BLaER1 treated with 17β-estradiol and CSF1 and Interleukin-3, amounts not matched to agents 10 nM and 100 nM (cell line): ENCODE results near the gene SORCS2.

Experiments used
- H3K27ac ChIP-seq, 11 experiments: shearing (Covaris generic); formaldehyde crosslinking; 2 replicates each; pipeline ENCODE4 v1.8.1; 2022
- H3K27me3 ChIP-seq, 11 experiments: shearing (Covaris generic); formaldehyde crosslinking; 2 replicates each; pipeline ENCODE4 v1.8.1; 2022
- H3K36me3 ChIP-seq, 11 experiments: shearing (Covaris generic); formaldehyde crosslinking; 2 replicates each; pipeline ENCODE4 v1.8.1; 2022
- H3K4me1 ChIP-seq, 10 experiments: shearing (Covaris generic); formaldehyde crosslinking; 2 replicates each; pipeline ENCODE4 v1.8.1; 2022
- H3K4me2 ChIP-seq, 11 experiments: shearing (Covaris generic); formaldehyde crosslinking; 2 replicates each; pipeline ENCODE4 v1.8.1; 2022
- H3K4me3 ChIP-seq, 10 experiments: shearing (Covaris generic); formaldehyde crosslinking; 2 replicates each; pipeline ENCODE4 v1.8.1; 2022
- H3K9ac ChIP-seq, 11 experiments: shearing (Covaris generic); formaldehyde crosslinking; 2 replicates each; pipeline ENCODE4 v1.8.1; 2022
- H3K9me3 ChIP-seq, 11 experiments: shearing (Covaris generic); formaldehyde crosslinking; replicated peaks in 1 of 11; 2 replicates each; pipeline ENCODE4 v1.8.1; 2022
- H4K20me1 ChIP-seq, 11 experiments: shearing (Covaris generic); formaldehyde crosslinking; 2 replicates each; pipeline ENCODE4 v1.8.1; 2022
- Cebpa-rat ChIP-seq, 11 experiments: shearing (Covaris generic); IDR thresholded peaks; 2 replicates each; pipeline ENCODE4 v1.8.1; 2022

SORCS2 gene

DNA sequence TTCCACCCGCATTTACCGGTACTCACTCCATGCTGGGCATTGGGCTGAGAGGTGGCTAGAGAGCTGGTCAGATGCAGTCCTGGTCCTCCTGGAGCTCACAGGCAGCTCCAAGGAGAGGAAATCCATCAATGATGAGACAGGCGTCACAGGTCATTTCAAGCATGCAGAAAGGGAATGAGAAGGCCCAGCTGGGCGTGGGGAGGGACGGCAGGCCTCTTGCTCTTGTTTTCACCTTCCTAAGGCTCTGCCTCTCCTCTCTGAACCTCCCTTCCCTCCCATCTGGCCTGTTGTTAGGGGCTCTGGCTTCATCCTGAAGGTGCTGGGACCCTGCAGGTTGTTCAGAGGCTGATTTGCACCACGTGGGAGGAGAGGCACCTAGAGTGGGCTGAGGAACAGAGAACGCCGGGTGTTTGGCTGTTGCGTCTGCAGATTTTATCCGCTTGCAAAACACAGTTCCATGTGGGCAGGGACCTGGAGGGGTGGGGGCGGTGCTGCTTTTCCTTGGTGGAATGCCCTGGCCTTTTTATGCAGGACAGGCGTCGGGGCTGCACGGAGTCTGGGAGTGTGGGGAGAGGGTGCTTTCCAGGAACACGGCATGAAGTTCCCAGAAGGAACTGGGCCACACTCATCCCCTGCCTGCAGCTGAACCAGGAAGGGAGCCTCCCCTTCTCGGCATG, 323.9 kb downstream of the SORCS2 start:
- Histone ChIP-seq H3K27me3 (peaks cover 0 to 15% (median 0%) of the 10 kb centered on the region in 11 experiments; a peak in 3 of 22 replicates), H3K27ac (no peak overlapping the region), H3K4me2 (peak overlapping the region in 5 of 11 experiments; percentile 28 to 39 (median 34); a peak in 5 of 22 replicates), H3K4me3 (no peak overlapping the region), H3K9me3 (no peaks in the 10 kb centered on the region), H3K4me1 (peaks cover 0 to 75% (median 45%) of the 10 kb centered on the region in 10 experiments; a peak in 18 of 20 replicates), H3K36me3 (no peaks in the 10 kb centered on the region), H3K9ac (no peak overlapping the region), H4K20me1 (peaks cover 0 to 22% (median 0%) of the 10 kb centered on the region in 11 experiments; a peak in 7 of 22 replicates)
- no peak for TF ChIP-seq Cebpa-rat (IDR thresholded peaks at IDR 0.05)

DNA sequence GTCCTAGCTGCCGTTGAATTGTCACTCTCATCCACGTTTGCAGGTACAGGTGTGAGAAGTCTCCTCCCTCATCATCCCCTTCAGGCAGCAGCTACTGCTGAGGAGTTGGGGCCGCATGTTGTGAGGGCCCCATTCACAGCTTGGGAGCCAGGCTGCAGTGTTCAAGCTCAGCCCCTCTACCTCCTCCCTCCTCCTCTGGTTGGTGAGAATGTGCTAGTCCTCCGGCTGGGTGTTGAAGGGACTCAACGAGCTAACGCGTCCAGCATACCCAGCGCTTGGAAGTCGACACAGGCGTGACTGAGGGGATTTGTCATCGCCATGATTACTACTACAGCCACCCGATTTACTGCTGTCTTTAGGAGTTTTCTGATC, 324.4 kb downstream of the SORCS2 start:
- Histone ChIP-seq H3K27me3 (peaks cover 0 to 11% (median under 1%) of the 10 kb centered on the region in 11 experiments; a peak in 7 of 22 replicates), H3K4me1 (peaks cover 0 to 75% (median 47%) of the 10 kb centered on the region in 10 experiments; a peak in 18 of 20 replicates), H4K20me1 (peaks cover 0 to 22% (median 0%) of the 10 kb centered on the region in 11 experiments; a peak in 7 of 22 replicates), H3K9me3 (no peaks in the 10 kb centered on the region), H3K27ac (no peak overlapping the region), H3K9ac (no peak overlapping the region), H3K4me2 (peak overlapping the region in 1 of 11 experiments; percentile 36; a peak in 1 of 22 replicates), H3K36me3 (no peaks in the 10 kb centered on the region), H3K4me3 (no peak overlapping the region)
- TF ChIP-seq Cebpa-rat (IDR thresholded peaks at IDR 0.05) = no peak

- no peak overlapping the region for H3K27ac ChIP-seq
- no peaks in the 10 kb centered on the region for H3K36me3 ChIP-seq
- no peaks in the 10 kb centered on the region for H3K9me3 ChIP-seq
- H3K4me1 ChIP-seq = peaks cover 16 to 82% (median 66%) of the 10 kb centered on the region in 10 experiments
- H4K20me1 ChIP-seq = peaks cover 0 to 16% (median 0%) of the 10 kb centered on the region in 11 experiments; a peak in 8 of 22 replicates
- no peak overlapping the region for H3K4me3 ChIP-seq
- TF ChIP-seq Cebpa-rat (IDR thresholded peaks at IDR 0.05) = no peak
- H3K27me3 ChIP-seq = peaks cover 0 to 15% (median 0%) of the 10 kb centered on the region in 11 experiments; a peak in 5 of 22 replicates
- H3K9ac ChIP-seq = peak overlapping the region in 1 of 11 experiments; percentile 20; a peak in 1 of 22 replicates
- peak overlapping the region in 9 of 11 experiments; percentile 23 to 80 (median 75); a peak in 17 of 22 replicates for H3K4me2 ChIP-seq
Measured at GRCh38 chr4:7518871-7519637, 326.7 kb downstream of the SORCS2 start.

DNA sequence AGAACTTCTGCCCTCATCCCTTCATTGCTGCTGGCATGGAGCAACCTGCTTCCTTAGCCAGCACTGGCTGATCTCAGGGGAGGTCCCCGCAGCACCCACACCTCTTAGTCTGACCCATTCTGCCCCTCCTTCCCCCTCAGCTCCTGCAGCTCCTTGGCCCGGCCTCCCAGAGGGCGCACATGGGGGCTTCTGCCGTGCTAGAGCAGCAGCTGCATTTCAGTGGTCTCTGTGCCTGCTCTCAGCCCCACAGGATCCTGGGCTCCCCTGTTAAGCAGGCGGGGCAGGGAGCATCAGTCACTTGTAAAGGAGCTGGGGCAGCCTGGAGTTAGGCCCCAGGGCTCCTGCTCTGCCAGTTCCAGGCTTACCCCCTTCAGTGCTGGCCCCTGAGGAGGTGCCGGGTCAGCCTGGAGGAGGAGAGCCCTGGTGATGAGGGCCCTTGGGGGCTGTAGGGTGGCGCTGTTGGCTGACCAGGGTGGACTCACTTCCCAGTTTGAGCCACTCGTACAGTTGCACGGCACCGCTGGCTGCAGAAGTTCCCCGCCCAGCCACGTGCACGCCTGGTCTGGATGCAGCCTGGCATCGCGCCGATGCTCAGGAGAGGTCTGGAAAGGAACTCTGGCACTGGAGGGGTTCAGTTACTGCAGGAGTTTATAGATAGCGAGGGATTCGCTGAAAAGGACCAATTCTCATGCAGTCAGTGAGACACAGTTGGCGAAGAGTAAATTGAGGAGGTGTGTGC, 327.5 kb downstream of the SORCS2 start:
- H3K36me3 ChIP-seq = no peaks in the 10 kb centered on the region
- peak overlapping the region in 3 of 11 experiments; percentile 14 to 27 (median 20); a peak in 2 of 22 replicates for H3K9ac ChIP-seq
- peak overlapping the region in 9 of 11 experiments; percentile 23 to 80 (median 75); a peak in 18 of 22 replicates for H3K4me2 ChIP-seq
- H3K4me3 ChIP-seq = no peak overlapping the region
- H3K27ac ChIP-seq = no peak overlapping the region
- peaks cover 23 to 83% (median 73%) of the 10 kb centered on the region in 10 experiments for H3K4me1 ChIP-seq
- H3K27me3 ChIP-seq = peaks cover 0 to 15% (median 0%) of the 10 kb centered on the region in 11 experiments; a peak in 5 of 22 replicates
- peaks cover 0 to 19% (median 0%) of the 10 kb centered on the region in 11 experiments; a peak in 7 of 22 replicates for H4K20me1 ChIP-seq
- no peak for TF ChIP-seq Cebpa-rat (IDR thresholded peaks at IDR 0.05)
- H3K9me3 ChIP-seq = no peaks in the 10 kb centered on the region

DNA sequence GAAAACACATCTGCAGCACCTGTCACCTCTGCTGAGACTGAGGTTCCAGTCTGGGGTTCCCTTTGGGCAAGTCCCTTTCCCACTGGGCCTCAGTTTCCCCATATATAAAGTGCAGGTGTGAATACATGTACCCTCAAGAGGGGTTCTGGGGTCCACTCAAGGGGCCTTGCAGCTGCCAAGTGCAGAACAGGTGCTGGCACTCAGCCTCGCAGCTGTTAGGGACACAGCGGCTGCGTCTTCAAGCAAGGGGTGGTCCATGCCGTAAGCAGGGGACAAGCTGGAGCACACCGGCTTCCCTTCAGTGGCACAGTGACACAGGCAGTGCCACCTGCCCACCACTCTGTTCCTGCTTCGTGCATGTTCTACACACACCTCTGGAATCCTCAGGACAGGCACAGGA, 329.3 kb downstream of the SORCS2 start:
- H3K9me3 ChIP-seq = no peaks in the 10 kb centered on the region
- H3K36me3 ChIP-seq = no peaks in the 10 kb centered on the region
- H3K27ac ChIP-seq = no peak overlapping the region
- peaks cover 0 to 23% (median 0%) of the 10 kb centered on the region in 11 experiments; a peak in 5 of 22 replicates for H4K20me1 ChIP-seq
- H3K4me2 ChIP-seq = peak overlapping the region in 8 of 11 experiments; percentile 27 to 80 (median 44); a peak in 11 of 22 replicates
- H3K27me3 ChIP-seq = peaks cover 0 to 15% (median 0%) of the 10 kb centered on the region in 11 experiments; a peak in 5 of 22 replicates
- no peak overlapping the region for H3K4me3 ChIP-seq
- peaks cover 26 to 79% (median 69%) of the 10 kb centered on the region in 10 experiments for H3K4me1 ChIP-seq
- no peak overlapping the region for H3K9ac ChIP-seq
- no peak for TF ChIP-seq Cebpa-rat (IDR thresholded peaks at IDR 0.05)

DNA sequence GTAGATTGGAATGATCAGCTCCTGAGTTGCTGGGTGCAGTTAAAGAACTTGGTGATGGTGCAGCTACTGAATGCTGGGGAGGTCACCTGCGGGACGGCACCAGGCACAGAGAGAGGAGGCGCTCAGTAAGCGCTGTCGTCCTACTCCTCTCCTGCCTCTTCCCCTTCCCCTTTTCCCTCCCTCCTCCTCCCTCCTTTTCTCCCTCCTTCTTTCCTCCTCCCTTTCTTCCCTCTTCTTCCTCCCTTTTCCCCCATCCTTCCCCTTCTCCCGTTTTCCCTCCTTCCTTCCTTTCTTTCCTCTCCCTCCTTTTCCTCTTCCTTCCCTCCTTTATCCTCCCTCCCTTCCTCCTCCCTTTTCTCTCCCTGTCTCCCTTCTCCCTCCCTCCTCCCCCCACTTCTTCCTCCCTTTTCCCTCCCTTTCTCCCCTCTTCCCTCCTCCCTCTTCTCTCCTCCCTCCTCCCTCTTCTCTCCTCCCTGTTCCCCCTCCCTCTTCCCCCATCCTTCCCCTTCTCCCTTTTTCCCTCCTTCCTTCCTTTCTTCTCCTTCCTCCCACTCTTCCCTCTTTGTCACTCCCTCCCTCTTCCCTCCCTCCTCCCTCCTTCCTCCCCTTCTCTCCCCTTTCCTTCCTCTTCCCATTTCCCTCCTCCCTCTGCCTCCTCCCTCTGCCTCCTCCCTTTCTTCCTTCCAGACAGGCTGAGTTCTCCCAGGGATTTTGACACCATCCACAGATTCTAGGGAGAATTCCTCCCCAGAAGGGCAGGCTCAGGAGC, 330.3 kb downstream of the SORCS2 start:
- H3K4me2 ChIP-seq = peak overlapping the region; percentile 63 to 92 (median 84); a peak in 17 of 22 replicates
- TF ChIP-seq Cebpa-rat (IDR thresholded peaks at IDR 0.05) = no peak
- peak overlapping the region in 2 of 11 experiments; percentile 51 to 67; a peak in 2 of 22 replicates for H3K9ac ChIP-seq
- peaks cover 0 to 15% (median 0%) of the 10 kb centered on the region in 11 experiments; a peak in 5 of 22 replicates for H3K27me3 ChIP-seq
- H3K27ac ChIP-seq = peak overlapping the region in 8 of 11 experiments; percentile 63 to 72 (median 69); a peak in 11 of 22 replicates
- peaks cover 0 to 23% (median 0%) of the 10 kb centered on the region in 11 experiments; a peak in 6 of 22 replicates for H4K20me1 ChIP-seq
- no peaks in the 10 kb centered on the region for H3K9me3 ChIP-seq
- peaks cover 26 to 79% (median 68%) of the 10 kb centered on the region in 10 experiments for H3K4me1 ChIP-seq
- no peak overlapping the region for H3K4me3 ChIP-seq
- H3K36me3 ChIP-seq = no peaks in the 10 kb centered on the region

DNA sequence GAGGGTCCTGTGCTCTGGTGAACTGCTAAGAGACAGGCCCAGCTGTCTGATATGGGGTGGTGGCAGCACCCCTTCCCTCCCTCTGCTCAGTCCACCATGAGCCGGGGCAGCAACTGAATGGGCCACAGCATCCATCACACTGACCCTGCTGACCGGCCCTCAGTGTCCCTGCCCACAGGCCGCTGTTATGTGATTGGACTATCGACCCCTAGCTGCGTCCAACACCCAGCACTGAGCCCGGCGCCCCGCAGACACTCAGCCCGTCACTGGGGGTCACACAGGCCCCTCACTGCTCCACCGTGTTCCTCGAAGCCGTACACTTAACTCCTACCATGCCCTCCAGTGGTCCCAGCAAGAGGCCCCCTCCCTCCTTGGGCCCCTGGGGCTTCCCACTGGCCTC, 331.2 kb downstream of the SORCS2 start:
- H3K4me3 ChIP-seq = no peak overlapping the region
- H3K27me3 ChIP-seq = peaks cover 0 to 10% (median 0%) of the 10 kb centered on the region in 11 experiments; a peak in 5 of 22 replicates
- H3K36me3 ChIP-seq = no peaks in the 10 kb centered on the region
- no peaks in the 10 kb centered on the region for H3K9me3 ChIP-seq
- H3K4me1 ChIP-seq = peaks cover 26 to 73% (median 66%) of the 10 kb centered on the region in 10 experiments
- peaks cover 0 to 23% (median 0%) of the 10 kb centered on the region in 11 experiments; a peak in 6 of 22 replicates for H4K20me1 ChIP-seq
- peak overlapping the region in 7 of 11 experiments; percentile 22 to 67 (median 48); a peak in 13 of 22 replicates for H3K9ac ChIP-seq
- no peak for TF ChIP-seq Cebpa-rat (IDR thresholded peaks at IDR 0.05)
- H3K4me2 ChIP-seq = peak overlapping the region; percentile 63 to 92 (median 84)
- H3K27ac ChIP-seq = peak overlapping the region in 8 of 11 experiments; percentile 63 to 72 (median 69); a peak in 16 of 22 replicates
